C4-2B (cell line): ENCODE measurements around the gene SHE.

Experiments used
- ZFX ChIP-seq: fragments of 450-650 bp; IDR thresholded peaks from 2 replicates; pipeline ENCODE4 v1.6.1; 2017
- TF ChIP-seq, protein P1 (sequence below): fragments of 450-650 bp; conservative IDR thresholded peaks from 2 replicates; pipeline ENCODE4 v1.5.1; 2017; ENCODE audit warnings: mild to moderate bottlenecking

DNA sequence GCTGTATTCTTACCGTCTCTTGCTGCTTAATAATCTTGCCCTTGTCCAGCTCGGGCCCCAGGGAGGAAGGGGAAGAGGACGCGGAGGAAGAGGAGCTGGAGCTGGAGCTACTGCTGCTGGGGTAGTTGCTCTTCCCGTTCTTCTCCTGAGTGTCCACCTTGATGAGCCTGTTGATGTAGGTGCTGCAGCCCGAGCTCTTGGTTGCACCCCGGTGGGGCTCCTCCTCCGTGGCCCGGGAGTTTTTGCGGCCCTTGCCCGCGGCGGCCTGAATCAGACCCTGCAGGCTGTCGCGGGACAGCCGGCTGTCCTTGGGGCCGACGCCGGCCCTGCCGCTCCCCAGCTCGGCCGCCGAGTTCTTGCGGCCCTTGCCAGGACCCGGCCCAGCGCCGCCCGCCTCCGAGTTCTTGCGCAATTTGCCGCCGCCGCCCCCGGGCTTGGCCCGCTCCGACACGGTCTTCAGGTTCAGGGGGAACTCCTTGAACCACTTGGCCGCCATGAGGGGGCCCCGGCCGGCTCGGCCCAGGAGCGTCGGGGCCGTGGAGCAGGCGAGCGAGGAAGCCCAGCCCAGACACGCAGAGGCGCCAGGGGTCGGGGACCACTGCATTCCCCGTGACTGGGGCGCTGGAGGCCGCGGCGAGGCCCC is 668 bp downstream of the SHE start:
- TF ChIP-seq, protein P1, sequence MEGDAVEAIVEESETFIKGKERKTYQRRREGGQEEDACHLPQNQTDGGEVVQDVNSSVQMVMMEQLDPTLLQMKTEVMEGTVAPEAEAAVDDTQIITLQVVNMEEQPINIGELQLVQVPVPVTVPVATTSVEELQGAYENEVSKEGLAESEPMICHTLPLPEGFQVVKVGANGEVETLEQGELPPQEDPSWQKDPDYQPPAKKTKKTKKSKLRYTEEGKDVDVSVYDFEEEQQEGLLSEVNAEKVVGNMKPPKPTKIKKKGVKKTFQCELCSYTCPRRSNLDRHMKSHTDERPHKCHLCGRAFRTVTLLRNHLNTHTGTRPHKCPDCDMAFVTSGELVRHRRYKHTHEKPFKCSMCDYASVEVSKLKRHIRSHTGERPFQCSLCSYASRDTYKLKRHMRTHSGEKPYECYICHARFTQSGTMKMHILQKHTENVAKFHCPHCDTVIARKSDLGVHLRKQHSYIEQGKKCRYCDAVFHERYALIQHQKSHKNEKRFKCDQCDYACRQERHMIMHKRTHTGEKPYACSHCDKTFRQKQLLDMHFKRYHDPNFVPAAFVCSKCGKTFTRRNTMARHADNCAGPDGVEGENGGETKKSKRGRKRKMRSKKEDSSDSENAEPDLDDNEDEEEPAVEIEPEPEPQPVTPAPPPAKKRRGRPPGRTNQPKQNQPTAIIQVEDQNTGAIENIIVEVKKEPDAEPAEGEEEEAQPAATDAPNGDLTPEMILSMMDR: no peak
- TF ChIP-seq ZFX: no peak
